A549 (cell line): Measurements from ENCODE around the gene NTF3. TPM values are rescaled to one million over a fixed set of nuclear protein-coding genes. Genes with fewer than 3 reads are reported as not detected.

Experiments
- ATAC-seq, 2 experiments: fragments of 200-7000 bp in 1 of 2; fragments of >200 bp in 1 of 2; cut with Nextera tagmentation in 1 of 2; cut with Tn5 transposase in 1 of 2; 3 replicates each; pipeline versions ENCODE4 v1.8.0 to v1.9.1; 2018 to 2020; ENCODE audit warnings: mild to moderate bottlenecking in 1 of 2, moderate library complexity in 1 of 2
- CTCF ChIA-PET: fragments of 300-600 bp; sonication (Branson Sonifier 250); formaldehyde crosslinking; extraction: SDS; loops from one replicate; lab custom pipeline; 2021; ENCODE audit warnings: antibody characterized with exemption, inconsistent platforms; lab: Yijun Ruan, JAX
- POLR2A ChIA-PET: fragments of 350-600 bp; formaldehyde crosslinking; extraction: SDS; loops from one replicate; lab custom pipeline; 2021; ENCODE audit warnings: antibody characterized with exemption, inconsistent platforms; lab: Yijun Ruan, JAX
- DNase-seq, 2 experiments: peaks; one replicate each; pipeline versions ENCODE4 v3.0.0 to v3.0.0-alpha.2; 2011 to 2016; ENCODE audit warnings: low read depth in 1 of 2, low spot score in 1 of 2
- FAIRE-seq: peaks from 2 replicates; lab custom pipeline; 2011; peaks lifted over from hg19 to GRCh38; lab: Jason Lieb, UNC
- H3K27ac ChIP-seq, 2 experiments: fragments of >200 bp; sonication (Bioruptor Twin); formaldehyde crosslinking; 3 replicates each; pipeline ENCODE4 v1.5.1; 2016 to 2017
- H3K4me1 ChIP-seq: fragments of >200 bp; sonication (Bioruptor Twin); formaldehyde crosslinking; 3 replicates; pipeline ENCODE4 v1.6.1; 2016
- H3K4me2 ChIP-seq: fragments of >200 bp; sonication (Bioruptor Twin); formaldehyde crosslinking; 3 replicates; pipeline ENCODE4 v1.6.1; 2016
- H3K4me3 ChIP-seq: fragments of >200 bp; sonication (Bioruptor Twin); formaldehyde crosslinking; 3 replicates; pipeline ENCODE4 v1.5.1; 2016
- H3K9me3 ChIP-seq: fragments of >200 bp; sonication (Bioruptor Twin); formaldehyde crosslinking; 3 replicates; pipeline ENCODE4 v1.6.1; 2016
- BHLHE40 ChIP-seq: IDR thresholded peaks from 2 replicates; pipeline ENCODE4 v1.6.1; 2012; ENCODE audit warnings: low read depth, low read length, inconsistent platforms
- CBX8 ChIP-seq: fragments of 200-600 bp; sonication (generic); IDR thresholded peaks from 2 replicates; pipeline ENCODE4 v1.6.1; 2016
- EHF ChIP-seq: fragments of 250-450 bp; sonication (Bioruptor Pico); IDR thresholded peaks from 2 replicates; pipeline ENCODE4 v1.5.0; 2020; ENCODE audit warnings: mild to moderate bottlenecking
- FOSB ChIP-seq: fragments of 250-450 bp; sonication (Bioruptor Pico); IDR thresholded peaks from 2 replicates; pipeline ENCODE4 v1.5.0; 2020; ENCODE audit warnings: mild to moderate bottlenecking, moderate library complexity
- FOSL2 ChIP-seq, 2 experiments: fragments of 450-650 bp in 1 of 2; fragments of >200 bp in 1 of 2; sonication (Bioruptor Twin) in 1 of 2; formaldehyde crosslinking; IDR thresholded peaks; 2 replicates each; pipeline versions ENCODE4 v1.5.0 to v1.6.1; 2016 to 2020; ENCODE audit warnings: mild to moderate bottlenecking in 1 of 2, moderate library complexity in 1 of 2
- GATA3 ChIP-seq: IDR thresholded peaks from 2 replicates; pipeline ENCODE4 v1.6.1; 2012; ENCODE audit warnings: borderline replicate concordance
- HOXB5 ChIP-seq: fragments of 250-450 bp; sonication (Bioruptor Pico); IDR thresholded peaks from 2 replicates; pipeline ENCODE4 v1.5.0; 2020; ENCODE audit warnings: mild to moderate bottlenecking, moderate library complexity
- JUN ChIP-seq, 2 experiments: fragments of >200 bp; sonication (Bioruptor Twin); formaldehyde crosslinking; IDR thresholded peaks; 2 replicates in 1 of 2; 3 replicates in 1 of 2; pipeline ENCODE4 v1.6.1; 2016 to 2017
- JUNB ChIP-seq: fragments of >200 bp; sonication (Bioruptor Twin); formaldehyde crosslinking; IDR thresholded peaks from 2 replicates; pipeline ENCODE4 v1.6.1; 2016
- KDM1A ChIP-seq: fragments of 200-600 bp; sonication (generic); IDR thresholded peaks from 2 replicates; pipeline ENCODE4 v1.6.1; 2016; ENCODE audit warnings: low read depth, mild to moderate bottlenecking
- MYC ChIP-seq: IDR thresholded peaks from 2 replicates; pipeline ENCODE4 v1.6.1; 2012; ENCODE audit warnings: mild to moderate bottlenecking, inconsistent platforms, low read length, improper control_type of control experiment, borderline replicate concordance
- SMC3 ChIP-seq: fragments of >200 bp; sonication (Bioruptor Twin); formaldehyde crosslinking; IDR thresholded peaks from 3 replicates; pipeline ENCODE4 v1.6.1; 2018; ENCODE audit warnings: inconsistent platforms
- TP53 ChIP-seq: fragments of 250-450 bp; sonication (Bioruptor Pico); IDR thresholded peaks from 2 replicates; pipeline ENCODE4 v1.5.0; 2021; ENCODE audit warnings: mild to moderate bottlenecking, moderate library complexity
- ZFP36 ChIP-seq: fragments of 450-650 bp; IDR thresholded peaks from 2 replicates; pipeline ENCODE4 v1.6.1; 2014; ENCODE audit warnings: borderline replicate concordance; ENCODE audit not compliant: partially characterized antibody
- WGBS: methylation state at CpG from one replicate; pipeline ENCODE4 v1.1.6; 2017; ENCODE audit errors: missing lambda C conversion rate; 5-methylcytosine and 5-hydroxymethylcytosine counted together
- polyA plus RNA-seq, 4 experiments: library from polyadenylated mRNA; depleted of rRNA in 3 of 4; stranded (reverse); fragments of >200 nt; fragmentation: RNase III in 1 of 4; extraction: RNeasy Plus Mini Kit Qiagen cat#74134 plus additional on column Dnase treatment in 1 of 4; gene quantifications; 2 replicates in 3 of 4; 3 replicates in 1 of 4; pipeline ENCODE4 v1.2.3, GENCODE V29; 2011 to 2017
- TF ChIP-seq, protein P1 (sequence below): fragments of >200 bp; sonication (Bioruptor Twin); formaldehyde crosslinking; IDR thresholded peaks from 3 replicates; pipeline ENCODE4 v1.6.1; 2016
- TF ChIP-seq, protein P2 (sequence below): fragments of 150-350 bp; IDR thresholded peaks from 2 replicates; pipeline ENCODE4 v1.6.1; 2014; ENCODE audit warnings: low read depth, mild to moderate bottlenecking, low read length
- TF ChIP-seq, protein P3 (sequence below): fragments of 450-650 bp; IDR thresholded peaks from 2 replicates; pipeline ENCODE4 v1.6.1; 2014; ENCODE audit warnings: antibody characterized with exemption
- TF ChIP-seq, protein P4 (sequence below): fragments of 250-450 bp; sonication (Bioruptor Pico); IDR thresholded peaks from 2 replicates; pipeline ENCODE4 v1.5.0; 2021; ENCODE audit warnings: mild to moderate bottlenecking, moderate library complexity, borderline replicate concordance
- TF ChIP-seq, protein P5 (sequence below): fragments of 250-450 bp; sonication (Bioruptor Pico); IDR thresholded peaks from 2 replicates; pipeline ENCODE4 v1.5.0; 2020; ENCODE audit warnings: low read depth, mild to moderate bottlenecking, moderate library complexity
- TF ChIP-seq, protein P6 (sequence below): fragments of 200-600 bp; sonication (generic); IDR thresholded peaks from 2 replicates; pipeline ENCODE4 v1.6.1; 2016; ENCODE audit warnings: antibody characterized with exemption, mild to moderate bottlenecking, moderate library complexity

The NTF3 gene
- polyA plus RNA-seq, 2 of the 4 experiments (the other 2 are of a cell fraction), result not detected

DNA sequence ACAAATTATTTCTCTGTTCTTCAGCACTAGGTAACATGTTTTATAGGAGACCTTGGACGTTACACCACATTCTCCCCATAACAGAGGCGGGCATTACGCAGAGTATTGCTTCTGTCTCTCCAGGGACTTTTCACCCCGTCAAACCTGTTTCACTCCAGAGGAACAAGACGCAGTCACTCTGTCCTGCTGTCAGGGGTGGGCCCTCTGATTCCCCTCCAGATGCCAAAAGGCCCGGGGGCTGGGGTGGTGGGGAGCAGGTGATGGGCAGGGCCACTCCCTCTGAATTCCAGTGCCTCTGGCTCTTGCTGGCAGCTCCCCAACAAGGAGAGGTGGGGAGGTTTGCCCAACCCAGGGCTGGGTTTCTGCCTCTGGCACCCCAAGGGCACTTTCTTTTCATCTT lies 71.9 kb downstream of the NTF3 start (continued):
- TF ChIP-seq, protein P1, sequence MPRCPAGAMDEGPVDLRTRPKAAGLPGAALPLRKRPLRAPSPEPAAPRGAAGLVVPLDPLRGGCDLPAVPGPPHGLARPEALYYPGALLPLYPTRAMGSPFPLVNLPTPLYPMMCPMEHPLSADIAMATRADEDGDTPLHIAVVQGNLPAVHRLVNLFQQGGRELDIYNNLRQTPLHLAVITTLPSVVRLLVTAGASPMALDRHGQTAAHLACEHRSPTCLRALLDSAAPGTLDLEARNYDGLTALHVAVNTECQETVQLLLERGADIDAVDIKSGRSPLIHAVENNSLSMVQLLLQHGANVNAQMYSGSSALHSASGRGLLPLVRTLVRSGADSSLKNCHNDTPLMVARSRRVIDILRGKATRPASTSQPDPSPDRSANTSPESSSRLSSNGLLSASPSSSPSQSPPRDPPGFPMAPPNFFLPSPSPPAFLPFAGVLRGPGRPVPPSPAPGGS, result no peak
- TF ChIP-seq TP53 (no peak), FOSB (CRISPR knock-in tag) (no peak)
- TF ChIP-seq, protein P2, sequence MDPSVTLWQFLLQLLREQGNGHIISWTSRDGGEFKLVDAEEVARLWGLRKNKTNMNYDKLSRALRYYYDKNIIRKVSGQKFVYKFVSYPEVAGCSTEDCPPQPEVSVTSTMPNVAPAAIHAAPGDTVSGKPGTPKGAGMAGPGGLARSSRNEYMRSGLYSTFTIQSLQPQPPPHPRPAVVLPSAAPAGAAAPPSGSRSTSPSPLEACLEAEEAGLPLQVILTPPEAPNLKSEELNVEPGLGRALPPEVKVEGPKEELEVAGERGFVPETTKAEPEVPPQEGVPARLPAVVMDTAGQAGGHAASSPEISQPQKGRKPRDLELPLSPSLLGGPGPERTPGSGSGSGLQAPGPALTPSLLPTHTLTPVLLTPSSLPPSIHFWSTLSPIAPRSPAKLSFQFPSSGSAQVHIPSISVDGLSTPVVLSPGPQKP, result no peak
- TF ChIP-seq, all 56 proteins: peak for 0

DNA sequence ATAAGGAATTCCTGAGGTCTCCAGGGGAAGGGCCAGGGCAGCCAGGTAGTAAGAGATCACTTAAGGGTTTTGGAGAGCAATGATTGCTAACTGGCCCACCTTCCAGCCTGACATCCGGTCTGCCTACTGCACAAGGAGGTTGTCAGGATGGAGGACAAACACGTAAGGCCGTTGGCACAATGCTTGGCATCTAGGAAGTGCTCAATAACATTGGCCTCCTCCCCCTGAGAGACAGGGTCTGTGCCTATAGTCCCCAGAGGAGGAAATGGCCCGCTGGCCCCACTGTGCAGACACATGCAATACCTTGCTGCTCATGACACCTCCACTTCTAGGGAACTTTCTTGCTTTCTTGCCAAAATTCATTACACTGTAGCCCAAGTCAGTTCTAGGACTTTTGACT lies 73.2 kb downstream of the NTF3 start:
- CTCF ChIA-PET, result no interaction called here
- ATAC-seq, result no peak
- no peak for DNase-seq
- no peak overlapping the region for H3K27ac ChIP-seq
- no peak overlapping the region for H3K4me2 ChIP-seq
- WGBS, result 3% methylated on average over 4 of the region's 4 CpGs
- FAIRE-seq, result no peak
- no peak overlapping the region for H3K4me3 ChIP-seq
- H3K4me1 ChIP-seq, result no peaks in the 10 kb centered on the region
- H3K9me3 ChIP-seq, result no peaks in the 10 kb centered on the region
- TF ChIP-seq BHLHE40, result no peak
- no peak for TF ChIP-seq KDM1A
- TF ChIP-seq, protein P1, result no peak
- TF ChIP-seq, all 56 proteins: peak for 0
- POLR2A ChIA-PET, result no interaction called here

DNA sequence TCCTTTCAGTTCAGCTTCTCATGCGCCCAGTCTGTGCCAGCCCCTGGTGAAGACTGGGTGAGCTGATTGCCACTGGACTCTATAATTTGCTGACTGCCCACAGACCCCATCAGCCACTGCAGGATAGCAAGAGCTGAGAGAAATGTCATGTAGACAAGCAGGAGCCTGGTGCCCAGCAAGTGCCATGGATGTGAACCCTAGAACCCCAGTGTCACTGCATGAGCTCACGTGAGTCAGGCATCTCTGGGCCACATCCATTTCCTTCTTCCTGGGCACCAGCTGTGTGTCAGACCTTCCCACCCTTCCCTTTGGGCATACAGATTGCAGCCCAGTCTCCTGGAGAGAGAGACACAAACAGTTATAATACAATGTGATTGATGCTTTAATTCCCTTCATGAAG lies 73.8 kb downstream of the NTF3 start:
- Histone ChIP-seq H3K4me2 (no peak overlapping the region), H3K9me3 (no peaks in the 10 kb centered on the region), H3K4me3 (no peak overlapping the region), H3K4me1 (no peaks in the 10 kb centered on the region), H3K27ac (no peak overlapping the region)
- 0% methylated on average over 2 of the region's 2 CpGs for WGBS
- ChIA-PET CTCF (interaction anchor here (1.3 kb wide), 1 partner anchor 13 kb away, joined by 3 read pairs; no protein-coding TSS in a partner anchor), POLR2A (no interaction called here)
- TF ChIP-seq, protein P3, sequence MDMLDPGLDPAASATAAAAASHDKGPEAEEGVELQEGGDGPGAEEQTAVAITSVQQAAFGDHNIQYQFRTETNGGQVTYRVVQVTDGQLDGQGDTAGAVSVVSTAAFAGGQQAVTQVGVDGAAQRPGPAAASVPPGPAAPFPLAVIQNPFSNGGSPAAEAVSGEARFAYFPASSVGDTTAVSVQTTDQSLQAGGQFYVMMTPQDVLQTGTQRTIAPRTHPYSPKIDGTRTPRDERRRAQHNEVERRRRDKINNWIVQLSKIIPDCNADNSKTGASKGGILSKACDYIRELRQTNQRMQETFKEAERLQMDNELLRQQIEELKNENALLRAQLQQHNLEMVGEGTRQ, result no peak
- TF ChIP-seq FOSL2 (IDR thresholded peaks at IDR 0.05), result no peak
- no peak for TF ChIP-seq FOSL2 (CRISPR knock-in tag; IDR thresholded peaks at IDR 0.05)
- TF ChIP-seq, protein P4, sequence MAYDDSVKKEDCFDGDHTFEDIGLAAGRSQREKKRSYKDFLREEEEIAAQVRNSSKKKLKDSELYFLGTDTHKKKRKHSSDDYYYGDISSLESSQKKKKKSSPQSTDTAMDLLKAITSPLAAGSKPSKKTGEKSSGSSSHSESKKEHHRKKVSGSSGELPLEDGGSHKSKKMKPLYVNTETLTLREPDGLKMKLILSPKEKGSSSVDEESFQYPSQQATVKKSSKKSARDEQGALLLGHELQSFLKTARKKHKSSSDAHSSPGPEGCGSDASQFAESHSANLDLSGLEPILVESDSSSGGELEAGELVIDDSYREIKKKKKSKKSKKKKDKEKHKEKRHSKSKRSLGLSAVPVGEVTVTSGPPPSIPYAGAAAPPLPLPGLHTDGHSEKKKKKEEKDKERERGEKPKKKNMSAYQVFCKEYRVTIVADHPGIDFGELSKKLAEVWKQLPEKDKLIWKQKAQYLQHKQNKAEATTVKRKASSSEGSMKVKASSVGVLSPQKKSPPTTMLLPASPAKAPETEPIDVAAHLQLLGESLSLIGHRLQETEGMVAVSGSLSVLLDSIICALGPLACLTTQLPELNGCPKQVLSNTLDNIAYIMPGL, result no peak
- TF ChIP-seq, protein P5, sequence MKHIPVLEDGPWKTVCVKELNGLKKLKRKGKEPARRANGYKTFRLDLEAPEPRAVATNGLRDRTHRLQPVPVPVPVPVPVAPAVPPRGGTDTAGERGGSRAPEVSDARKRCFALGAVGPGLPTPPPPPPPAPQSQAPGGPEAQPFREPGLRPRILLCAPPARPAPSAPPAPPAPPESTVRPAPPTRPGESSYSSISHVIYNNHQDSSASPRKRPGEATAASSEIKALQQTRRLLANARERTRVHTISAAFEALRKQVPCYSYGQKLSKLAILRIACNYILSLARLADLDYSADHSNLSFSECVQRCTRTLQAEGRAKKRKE (CRISPR knock-in tag), result no peak
- no peak for TF ChIP-seq GATA3
- no peak for TF ChIP-seq CBX8
- no peak for TF ChIP-seq MYC
- no peak for TF ChIP-seq SMC3
- no peak for TF ChIP-seq ZFP36
- TF ChIP-seq JUN (IDR thresholded peaks at IDR 0.05), result no peak
- TF ChIP-seq JUNB, result no peak
- TF ChIP-seq, protein P6, sequence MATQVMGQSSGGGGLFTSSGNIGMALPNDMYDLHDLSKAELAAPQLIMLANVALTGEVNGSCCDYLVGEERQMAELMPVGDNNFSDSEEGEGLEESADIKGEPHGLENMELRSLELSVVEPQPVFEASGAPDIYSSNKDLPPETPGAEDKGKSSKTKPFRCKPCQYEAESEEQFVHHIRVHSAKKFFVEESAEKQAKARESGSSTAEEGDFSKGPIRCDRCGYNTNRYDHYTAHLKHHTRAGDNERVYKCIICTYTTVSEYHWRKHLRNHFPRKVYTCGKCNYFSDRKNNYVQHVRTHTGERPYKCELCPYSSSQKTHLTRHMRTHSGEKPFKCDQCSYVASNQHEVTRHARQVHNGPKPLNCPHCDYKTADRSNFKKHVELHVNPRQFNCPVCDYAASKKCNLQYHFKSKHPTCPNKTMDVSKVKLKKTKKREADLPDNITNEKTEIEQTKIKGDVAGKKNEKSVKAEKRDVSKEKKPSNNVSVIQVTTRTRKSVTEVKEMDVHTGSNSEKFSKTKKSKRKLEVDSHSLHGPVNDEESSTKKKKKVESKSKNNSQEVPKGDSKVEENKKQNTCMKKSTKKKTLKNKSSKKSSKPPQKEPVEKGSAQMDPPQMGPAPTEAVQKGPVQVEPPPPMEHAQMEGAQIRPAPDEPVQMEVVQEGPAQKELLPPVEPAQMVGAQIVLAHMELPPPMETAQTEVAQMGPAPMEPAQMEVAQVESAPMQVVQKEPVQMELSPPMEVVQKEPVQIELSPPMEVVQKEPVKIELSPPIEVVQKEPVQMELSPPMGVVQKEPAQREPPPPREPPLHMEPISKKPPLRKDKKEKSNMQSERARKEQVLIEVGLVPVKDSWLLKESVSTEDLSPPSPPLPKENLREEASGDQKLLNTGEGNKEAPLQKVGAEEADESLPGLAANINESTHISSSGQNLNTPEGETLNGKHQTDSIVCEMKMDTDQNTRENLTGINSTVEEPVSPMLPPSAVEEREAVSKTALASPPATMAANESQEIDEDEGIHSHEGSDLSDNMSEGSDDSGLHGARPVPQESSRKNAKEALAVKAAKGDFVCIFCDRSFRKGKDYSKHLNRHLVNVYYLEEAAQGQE, result no peak
- TF ChIP-seq EHF (CRISPR knock-in tag), result no peak
- TF ChIP-seq, protein P2, result no peak
- TF ChIP-seq HOXB5 (CRISPR knock-in tag), result no peak
- TF ChIP-seq FOSB (CRISPR knock-in tag), result no peak
- no peak for TF ChIP-seq KDM1A
- DNase-seq (no peak), FAIRE-seq (no peak), ATAC-seq (no peak)
